ENCODE results near the gene SPAG7.

SPAG7 gene

GRCh38 chr17:4950746-4951204 is 16.8 kb downstream of the SPAG7 start, which contains the start of gene ENO3:
TSS of gene ENO3 (plus strand) at chr17:4951119. CDS start at chr17:4951830, 711 bp downstream.
- in situ Hi-C loops (cut with MboI; ENCODE audit: low sequenced_read_pairs) = no loop called here

GRCh38 chr17:4950075-4950745 is 17.4 kb downstream of the SPAG7 start:
- in situ Hi-C loops (cut with MboI; ENCODE audit: low sequenced_read_pairs) = no loop called here

- in situ Hi-C loops (cut with MboI; ENCODE audit: low sequenced_read_pairs) = no loop called here
Observed at GRCh38 chr17:4949321-4950074, 18.1 kb downstream of the SPAG7 start.

GRCh38 chr17:4948931-4949320 is 18.7 kb downstream of the SPAG7 start:
- in situ Hi-C loops (cut with MboI; ENCODE audit: low sequenced_read_pairs) = no loop called here

GRCh38 chr17:4948166-4948930 is 19.3 kb downstream of the SPAG7 start, which contains the start of gene PFN1:
TSS of gene PFN1 (minus strand) at chr17:4948530. CDS start at chr17:4948394, 136 bp downstream.
- in situ Hi-C loops (cut with MboI; ENCODE audit: low sequenced_read_pairs) = no loop called here

GRCh38 chr17:4947411-4948165 is 20.0 kb downstream of the SPAG7 start:
- in situ Hi-C loops (cut with MboI; ENCODE audit: low sequenced_read_pairs) = no loop called here

- in situ Hi-C loops (cut with MboI; ENCODE audit: low sequenced_read_pairs) = no loop called here
Observed at GRCh38 chr17:4947010-4947410, 20.6 kb downstream of the SPAG7 start.

- in situ Hi-C loops (cut with MboI; ENCODE audit: low sequenced_read_pairs) = no loop called here
Observed at GRCh38 chr17:4946312-4946976, 21.2 kb downstream of the SPAG7 start.

- in situ Hi-C loops (cut with MboI; ENCODE audit: low sequenced_read_pairs) = no loop called here
Observed at GRCh38 chr17:4945944-4946280, 21.7 kb downstream of the SPAG7 start.

GRCh38 chr17:4945176-4945943 is 22.3 kb downstream of the SPAG7 start:
- in situ Hi-C loops (cut with MboI; ENCODE audit: low sequenced_read_pairs) = no loop called here

- in situ Hi-C loops (cut with MboI; ENCODE audit: low sequenced_read_pairs) = no loop called here
Observed at GRCh38 chr17:4944554-4945175, 23.0 kb downstream of the SPAG7 start.

- in situ Hi-C loops (cut with MboI; ENCODE audit: low sequenced_read_pairs) = no loop called here
Observed at GRCh38 chr17:4944163-4944553, 23.5 kb downstream of the SPAG7 start.

GRCh38 chr17:4942760-4943508 is 24.7 kb downstream of the SPAG7 start:
- in situ Hi-C loops (cut with MboI; ENCODE audit: low sequenced_read_pairs) = no loop called here

- in situ Hi-C loops (cut with MboI; ENCODE audit: low sequenced_read_pairs) = no loop called here
Observed at GRCh38 chr17:4941319-4941610, 26.4 kb downstream of the SPAG7 start.

- in situ Hi-C loops (cut with MboI; ENCODE audit: low sequenced_read_pairs) = no loop called here
Observed at GRCh38 chr17:4940555-4941318, 26.9 kb downstream of the SPAG7 start.

- in situ Hi-C loops (cut with MboI; ENCODE audit: low sequenced_read_pairs) = no loop called here
Observed at GRCh38 chr17:4939796-4940554, 27.6 kb downstream of the SPAG7 start, which contains the start of the genes RNF167 and SLC25A11. TSS of gene RNF167 (plus strand) at chr17:4940268. CDS start at chr17:4940910, 642 bp downstream. TSS of gene SLC25A11 (minus strand) at chr17:4940046. CDS start at chr17:4939910, 136 bp downstream.

- in situ Hi-C loops (cut with MboI; ENCODE audit: low sequenced_read_pairs) = no loop called here
Observed at GRCh38 chr17:4939546-4939795, 28.1 kb downstream of the SPAG7 start.

Measured in HL-60/S4 treated with phorbol 12-myristate 13-acetate at 8.2 ng/mL for 4 days and 3 days (cell line).